Activated naive CD8-positive, alpha-beta T cell treated with anti-CD3 and anti-CD28 coated beads, Interleukin-2, amount 50 U/mL, for 24 hours (primary cell): ENCODE results near the gene MACROD2.

ENCODE experiments used
- ATAC-seq: fragments of 150-1000 bp; cut with Tn5 transposase; one replicate; pipeline ENCODE4 v1.10.0; 2021
- DNase-seq: peaks from one replicate; pipeline ENCODE4 v3.0.0; 2021
- H3K27ac Mint-ChIP-seq: one replicate; pipeline ENCODE4 v1.8.0; 2021; ENCODE audit warnings: mild to moderate bottlenecking, mixed read lengths
- H3K27me3 Mint-ChIP-seq: one replicate; pipeline ENCODE4 v1.8.0; 2021; ENCODE audit warnings: mixed read lengths
- H3K36me3 Mint-ChIP-seq: one replicate; pipeline ENCODE4 v1.8.0; 2021; ENCODE audit warnings: low read depth, mixed read lengths
- H3K4me1 Mint-ChIP-seq: one replicate; pipeline ENCODE4 v1.8.0; 2021; ENCODE audit warnings: mixed read lengths
- H3K4me3 Mint-ChIP-seq: one replicate; pipeline ENCODE4 v1.8.0; 2021; ENCODE audit warnings: mild to moderate bottlenecking, moderate library complexity, mixed read lengths
- H3K9me3 Mint-ChIP-seq: one replicate; pipeline ENCODE4 v1.8.0; 2021; ENCODE audit warnings: mixed read lengths

MACROD2 gene

DNA sequence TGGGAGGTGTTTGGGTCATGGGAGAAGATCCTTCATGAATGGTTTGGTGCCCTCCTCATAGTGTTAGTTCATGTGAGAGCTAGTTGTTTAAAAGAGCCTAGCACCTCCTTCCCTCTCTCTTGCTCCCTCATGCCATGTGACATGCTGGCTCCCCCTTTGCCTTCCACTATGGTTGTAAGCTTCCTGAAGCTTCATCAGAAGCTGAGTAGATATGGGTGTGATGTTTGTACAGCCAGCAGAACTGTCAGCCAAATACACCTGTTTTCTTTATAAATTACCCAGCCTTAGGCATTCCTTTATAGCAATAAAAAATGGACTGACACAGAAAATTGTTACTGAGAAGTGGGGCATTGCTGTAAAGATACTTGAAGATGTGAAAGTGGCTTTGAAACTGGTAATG, 1073.2 kb downstream of the MACROD2 start:
- Mint-ChIP-seq H3K27me3 (no peaks in the 10 kb centered on the region), H3K36me3 (no peaks in the 10 kb centered on the region), H3K4me3 (no peak overlapping the region), H3K27ac (no peak overlapping the region), H3K4me1 (no peaks in the 10 kb centered on the region), H3K9me3 (peaks cover 7% of the 10 kb centered on the region)
- no peak for DNase-seq
- no peak for ATAC-seq

GRCh38 chr20:15069355-15069754, 1074.0 kb downstream of the MACROD2 start:
- peaks cover 7% of the 10 kb centered on the region for H3K9me3 Mint-ChIP-seq
- no peaks in the 10 kb centered on the region for H3K36me3 Mint-ChIP-seq
- DNase-seq (no peak), ATAC-seq (no peak)
- H3K4me3 Mint-ChIP-seq, result no peak overlapping the region
- H3K27ac Mint-ChIP-seq, result no peak overlapping the region
- H3K27me3 Mint-ChIP-seq, result no peaks in the 10 kb centered on the region
- H3K4me1 Mint-ChIP-seq, result no peaks in the 10 kb centered on the region

- peaks cover 7% of the 10 kb centered on the region for H3K9me3 Mint-ChIP-seq
- ATAC-seq, result no peak
- H3K27ac Mint-ChIP-seq, result no peak overlapping the region
- H3K36me3 Mint-ChIP-seq, result no peaks in the 10 kb centered on the region
- DNase-seq, result no peak
- no peaks in the 10 kb centered on the region for H3K4me1 Mint-ChIP-seq
- H3K27me3 Mint-ChIP-seq, result no peaks in the 10 kb centered on the region
- no peak overlapping the region for H3K4me3 Mint-ChIP-seq
These were observed 1075.9 kb downstream of the MACROD2 start for GRCh38 chr20:15071085-15071808.

- H3K27ac Mint-ChIP-seq, result no peak overlapping the region
- no peaks in the 10 kb centered on the region for H3K4me1 Mint-ChIP-seq
- no peaks in the 10 kb centered on the region for H3K36me3 Mint-ChIP-seq
- ATAC-seq (no peak), DNase-seq (no peak)
- no peak overlapping the region for H3K4me3 Mint-ChIP-seq
- H3K9me3 Mint-ChIP-seq, result peaks cover 7% of the 10 kb centered on the region
- H3K27me3 Mint-ChIP-seq, result no peaks in the 10 kb centered on the region
These were observed 1077.0 kb downstream of the MACROD2 start for GRCh38 chr20:15072316-15072715.

- Mint-ChIP-seq H3K4me1 (no peaks in the 10 kb centered on the region), H3K27me3 (no peaks in the 10 kb centered on the region), H3K36me3 (no peaks in the 10 kb centered on the region), H3K27ac (no peak overlapping the region), H3K9me3 (no peaks in the 10 kb centered on the region), H3K4me3 (no peak overlapping the region)
- DNase-seq (no peak), ATAC-seq (no peak)
These were observed 1080.3 kb downstream of the MACROD2 start for GRCh38 chr20:15075586-15075985.

GRCh38 chr20:15076785-15077184, 1081.5 kb downstream of the MACROD2 start:
- DNase-seq, result no peak
- H3K27me3 Mint-ChIP-seq, result no peaks in the 10 kb centered on the region
- no peak overlapping the region for H3K4me3 Mint-ChIP-seq
- no peaks in the 10 kb centered on the region for H3K9me3 Mint-ChIP-seq
- H3K27ac Mint-ChIP-seq, result no peak overlapping the region
- no peaks in the 10 kb centered on the region for H3K4me1 Mint-ChIP-seq
- ATAC-seq, result no peak
- no peaks in the 10 kb centered on the region for H3K36me3 Mint-ChIP-seq

- Mint-ChIP-seq H3K4me3 (no peak overlapping the region), H3K4me1 (no peaks in the 10 kb centered on the region), H3K27ac (no peak overlapping the region), H3K27me3 (no peaks in the 10 kb centered on the region), H3K36me3 (no peaks in the 10 kb centered on the region), H3K9me3 (no peaks in the 10 kb centered on the region)
- DNase-seq (no peak), ATAC-seq (no peak)
These were observed 1082.5 kb downstream of the MACROD2 start for GRCh38 chr20:15077733-15078250.

DNA sequence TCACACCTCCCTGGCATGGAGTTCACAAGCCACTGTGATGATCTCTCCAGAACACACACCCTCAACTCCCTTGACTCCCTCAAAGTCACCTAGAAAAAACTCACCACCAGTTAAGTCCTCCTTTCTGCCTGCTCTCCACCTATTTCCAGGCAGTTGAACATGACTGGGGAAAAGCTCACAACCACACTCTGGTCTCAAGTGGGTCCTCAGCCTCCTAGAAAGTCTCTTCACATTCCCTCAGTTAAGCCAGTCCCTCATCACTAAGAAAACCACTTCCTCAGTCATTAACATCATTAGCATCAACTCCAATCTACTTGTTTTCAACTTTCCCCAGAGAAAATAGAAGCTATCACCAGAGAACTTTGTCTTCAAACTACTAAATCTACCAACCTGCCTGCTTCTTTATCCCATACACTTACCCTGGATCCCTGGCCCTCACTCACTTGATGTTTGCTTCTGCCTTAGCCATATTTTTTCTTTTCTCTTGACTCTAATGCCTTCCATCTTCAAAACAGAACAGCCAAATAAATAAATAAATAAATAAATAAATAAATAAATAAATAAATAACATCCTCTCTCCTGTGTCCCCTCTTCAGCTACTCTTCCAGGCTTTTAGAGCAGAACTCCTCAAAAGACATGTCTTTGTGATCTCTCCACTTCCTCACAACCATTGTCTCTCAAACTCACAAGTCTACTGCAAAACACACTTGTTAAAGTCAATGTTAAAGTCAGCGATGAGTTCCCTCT, 1084.5 kb downstream of the MACROD2 start:
- ATAC-seq, result no peak
- Mint-ChIP-seq H3K9me3 (no peaks in the 10 kb centered on the region), H3K4me3 (no peak overlapping the region), H3K4me1 (no peaks in the 10 kb centered on the region), H3K27ac (no peak overlapping the region), H3K27me3 (no peaks in the 10 kb centered on the region), H3K36me3 (no peaks in the 10 kb centered on the region)
- DNase-seq, result no peak

DNA sequence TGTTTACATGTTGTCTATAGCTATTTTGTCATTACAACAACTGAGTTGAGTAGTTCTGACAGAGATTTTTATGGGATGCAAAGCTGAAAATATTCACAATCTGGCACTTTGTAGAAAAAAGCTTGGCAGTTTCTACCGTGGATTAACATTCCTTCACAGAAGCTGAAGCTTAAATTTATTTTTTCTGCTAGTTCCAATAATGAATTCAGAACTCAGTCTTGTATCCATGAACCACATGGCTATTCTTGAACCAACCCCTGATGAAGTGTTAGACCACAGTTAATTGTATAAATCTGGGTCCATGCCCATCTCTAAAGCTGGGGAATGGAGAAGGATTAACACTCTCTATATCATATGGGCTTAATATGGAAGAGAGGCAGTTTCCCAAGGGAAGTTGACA, 1085.9 kb downstream of the MACROD2 start:
- Mint-ChIP-seq H3K9me3 (no peaks in the 10 kb centered on the region), H3K27ac (no peak overlapping the region), H3K27me3 (no peaks in the 10 kb centered on the region), H3K4me1 (no peaks in the 10 kb centered on the region), H3K4me3 (no peak overlapping the region), H3K36me3 (no peaks in the 10 kb centered on the region)
- no peak for ATAC-seq
- no peak for DNase-seq

DNA sequence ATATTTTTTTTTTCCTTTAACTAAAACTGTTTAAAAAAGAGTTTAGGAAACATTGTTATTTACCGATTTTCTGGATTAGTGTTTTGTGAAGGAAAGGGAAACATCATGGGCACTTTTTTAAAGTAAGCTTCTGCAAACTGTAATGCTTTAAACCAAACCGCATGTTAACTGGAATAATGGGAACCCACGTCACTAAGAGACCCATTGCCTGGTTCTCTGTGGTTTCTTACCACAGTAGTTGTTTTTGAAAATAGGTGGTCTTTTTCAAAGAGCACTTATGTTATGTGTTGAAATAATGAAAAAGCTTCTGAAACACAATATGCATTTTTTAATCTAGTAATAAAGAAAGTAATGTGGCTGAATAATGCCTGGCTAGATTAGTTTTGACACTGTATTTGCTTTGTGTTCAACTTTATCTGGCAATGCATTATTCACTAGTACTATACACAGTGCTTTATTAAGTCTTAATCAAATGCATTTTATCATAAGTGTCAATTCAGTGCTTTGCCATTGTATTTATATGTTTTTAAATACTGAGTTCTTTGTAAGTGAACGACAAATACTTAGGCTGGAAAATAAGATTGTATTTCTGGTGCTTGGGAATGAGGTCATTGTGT, 1096.2 kb downstream of the MACROD2 start:
- H3K27ac Mint-ChIP-seq, result no peak overlapping the region
- H3K4me3 Mint-ChIP-seq, result no peak overlapping the region
- ATAC-seq (no peak), DNase-seq (no peak)
- H3K9me3 Mint-ChIP-seq, result no peaks in the 10 kb centered on the region
- no peaks in the 10 kb centered on the region for H3K4me1 Mint-ChIP-seq
- no peaks in the 10 kb centered on the region for H3K36me3 Mint-ChIP-seq
- no peaks in the 10 kb centered on the region for H3K27me3 Mint-ChIP-seq

GRCh38 chr20:15098351-15098750, 1103.0 kb downstream of the MACROD2 start:
- Mint-ChIP-seq H3K4me1 (no peaks in the 10 kb centered on the region), H3K27ac (no peak overlapping the region), H3K36me3 (no peaks in the 10 kb centered on the region), H3K4me3 (no peak overlapping the region), H3K27me3 (no peaks in the 10 kb centered on the region), H3K9me3 (peaks cover 11% of the 10 kb centered on the region)
- DNase-seq (no peak), ATAC-seq (no peak)

GRCh38 chr20:15099130-15099529, 1103.8 kb downstream of the MACROD2 start:
- H3K27me3 Mint-ChIP-seq, result no peaks in the 10 kb centered on the region
- ATAC-seq (no peak), DNase-seq (no peak)
- peaks cover 11% of the 10 kb centered on the region for H3K9me3 Mint-ChIP-seq
- H3K27ac Mint-ChIP-seq, result no peak overlapping the region
- no peaks in the 10 kb centered on the region for H3K36me3 Mint-ChIP-seq
- H3K4me3 Mint-ChIP-seq, result no peak overlapping the region
- no peaks in the 10 kb centered on the region for H3K4me1 Mint-ChIP-seq

DNA sequence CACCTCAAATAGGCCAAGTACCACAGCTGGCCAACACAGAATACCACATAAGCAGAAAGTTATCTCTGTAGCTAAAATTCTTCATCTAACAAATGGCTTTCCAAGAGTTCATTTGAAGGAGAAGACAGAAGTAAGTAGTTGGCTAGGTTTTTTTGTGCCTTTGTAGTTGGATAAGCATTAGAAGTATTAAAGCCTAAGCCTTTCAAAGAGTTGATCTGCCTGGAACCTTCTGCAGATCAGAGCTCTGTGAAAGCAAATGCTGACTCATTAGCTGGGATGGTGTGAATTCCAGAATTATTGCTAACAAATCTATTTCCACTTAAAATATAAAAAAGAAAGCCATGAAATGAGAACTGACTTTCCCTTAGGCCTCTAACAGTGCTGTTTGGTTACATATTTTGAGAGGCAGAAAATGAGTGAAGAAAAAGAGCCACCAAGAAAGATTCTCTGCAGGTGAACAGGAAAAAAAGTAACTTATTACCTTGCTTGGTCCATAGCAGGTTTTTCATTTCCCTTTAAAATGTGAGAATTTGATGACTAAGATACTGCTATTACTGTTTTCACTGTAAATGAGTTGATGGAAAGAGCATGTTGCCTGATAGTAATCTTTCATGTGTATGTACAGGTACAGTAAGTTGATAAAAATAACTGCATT, 1105.3 kb downstream of the MACROD2 start:
- H3K27me3 Mint-ChIP-seq, result no peaks in the 10 kb centered on the region
- DNase-seq, result no peak
- H3K9me3 Mint-ChIP-seq, result peaks cover 14% of the 10 kb centered on the region
- H3K36me3 Mint-ChIP-seq, result no peaks in the 10 kb centered on the region
- H3K4me3 Mint-ChIP-seq, result no peak overlapping the region
- ATAC-seq, result no peak
- H3K4me1 Mint-ChIP-seq, result no peaks in the 10 kb centered on the region
- H3K27ac Mint-ChIP-seq, result no peak overlapping the region

GRCh38 chr20:15107931-15108330, 1112.6 kb downstream of the MACROD2 start:
- no peaks in the 10 kb centered on the region for H3K36me3 Mint-ChIP-seq

More at GRCh38 chr20:15107931-15108330, 1112.6 kb downstream of the MACROD2 start:
- H3K9me3 Mint-ChIP-seq, result peaks cover 7% of the 10 kb centered on the region
- no peak overlapping the region for H3K27ac Mint-ChIP-seq
- ATAC-seq, result no peak
- H3K4me3 Mint-ChIP-seq, result no peak overlapping the region
- H3K27me3 Mint-ChIP-seq, result no peaks in the 10 kb centered on the region
- no peaks in the 10 kb centered on the region for H3K4me1 Mint-ChIP-seq
- DNase-seq, result no peak
